Panc1 (cell line): Measurements from ENCODE around the gene OR51B5.

Experiments used
- POLR2AphosphoS5 ChIP-seq: IDR thresholded peaks from 2 replicates; pipeline ENCODE4 v1.6.1; 2012; ENCODE audit warnings: mild to moderate bottlenecking, low read depth, low read length, moderate library complexity
- TCF7L2 ChIP-seq: IDR thresholded peaks from 2 replicates; pipeline ENCODE4 v1.6.1; 2011; ENCODE audit warnings: mild to moderate bottlenecking, low read depth, low read length, inconsistent platforms
- TF ChIP-seq, protein P1 (sequence below): fragments of 450-650 bp; IDR thresholded peaks from 2 replicates; pipeline ENCODE4 v1.5.1; 2017; ENCODE audit warnings: mild to moderate bottlenecking
- TF ChIP-seq, protein P2 (sequence below), 2 experiments: IDR thresholded peaks; 2 replicates each; pipeline ENCODE4 v1.6.1; 2011 to 2012; ENCODE audit warnings: low read depth in 2 of 2, control low read depth in 1 of 2, low read length in 1 of 2, mild to moderate bottlenecking in 1 of 2, moderate library complexity in 1 of 2; ENCODE audit not compliant: insufficient read depth in 1 of 2

DNA sequence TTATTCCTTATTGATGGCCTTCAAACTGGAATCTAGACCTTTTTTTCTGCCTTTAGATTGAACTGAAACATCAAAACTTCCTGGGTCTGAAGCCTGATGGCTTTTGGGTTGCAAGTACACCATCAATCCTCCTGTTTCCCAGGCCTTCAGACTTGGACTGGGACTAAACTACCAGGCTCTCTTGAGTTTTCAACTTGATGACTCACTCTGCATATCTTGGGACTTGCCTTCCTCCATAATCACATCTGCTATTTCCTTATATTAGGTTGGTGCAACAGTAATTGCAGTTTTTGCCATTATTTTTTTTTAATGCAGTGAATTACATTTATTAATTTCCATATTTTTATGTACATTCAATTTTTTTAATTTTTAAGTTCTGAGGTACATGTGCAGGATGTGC, 7.0 kb downstream of the OR51B5 start:
- TF ChIP-seq, protein P1, sequence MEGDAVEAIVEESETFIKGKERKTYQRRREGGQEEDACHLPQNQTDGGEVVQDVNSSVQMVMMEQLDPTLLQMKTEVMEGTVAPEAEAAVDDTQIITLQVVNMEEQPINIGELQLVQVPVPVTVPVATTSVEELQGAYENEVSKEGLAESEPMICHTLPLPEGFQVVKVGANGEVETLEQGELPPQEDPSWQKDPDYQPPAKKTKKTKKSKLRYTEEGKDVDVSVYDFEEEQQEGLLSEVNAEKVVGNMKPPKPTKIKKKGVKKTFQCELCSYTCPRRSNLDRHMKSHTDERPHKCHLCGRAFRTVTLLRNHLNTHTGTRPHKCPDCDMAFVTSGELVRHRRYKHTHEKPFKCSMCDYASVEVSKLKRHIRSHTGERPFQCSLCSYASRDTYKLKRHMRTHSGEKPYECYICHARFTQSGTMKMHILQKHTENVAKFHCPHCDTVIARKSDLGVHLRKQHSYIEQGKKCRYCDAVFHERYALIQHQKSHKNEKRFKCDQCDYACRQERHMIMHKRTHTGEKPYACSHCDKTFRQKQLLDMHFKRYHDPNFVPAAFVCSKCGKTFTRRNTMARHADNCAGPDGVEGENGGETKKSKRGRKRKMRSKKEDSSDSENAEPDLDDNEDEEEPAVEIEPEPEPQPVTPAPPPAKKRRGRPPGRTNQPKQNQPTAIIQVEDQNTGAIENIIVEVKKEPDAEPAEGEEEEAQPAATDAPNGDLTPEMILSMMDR, result no peak
- TF ChIP-seq POLR2AphosphoS5, result no peak
- TF ChIP-seq, protein P2, sequence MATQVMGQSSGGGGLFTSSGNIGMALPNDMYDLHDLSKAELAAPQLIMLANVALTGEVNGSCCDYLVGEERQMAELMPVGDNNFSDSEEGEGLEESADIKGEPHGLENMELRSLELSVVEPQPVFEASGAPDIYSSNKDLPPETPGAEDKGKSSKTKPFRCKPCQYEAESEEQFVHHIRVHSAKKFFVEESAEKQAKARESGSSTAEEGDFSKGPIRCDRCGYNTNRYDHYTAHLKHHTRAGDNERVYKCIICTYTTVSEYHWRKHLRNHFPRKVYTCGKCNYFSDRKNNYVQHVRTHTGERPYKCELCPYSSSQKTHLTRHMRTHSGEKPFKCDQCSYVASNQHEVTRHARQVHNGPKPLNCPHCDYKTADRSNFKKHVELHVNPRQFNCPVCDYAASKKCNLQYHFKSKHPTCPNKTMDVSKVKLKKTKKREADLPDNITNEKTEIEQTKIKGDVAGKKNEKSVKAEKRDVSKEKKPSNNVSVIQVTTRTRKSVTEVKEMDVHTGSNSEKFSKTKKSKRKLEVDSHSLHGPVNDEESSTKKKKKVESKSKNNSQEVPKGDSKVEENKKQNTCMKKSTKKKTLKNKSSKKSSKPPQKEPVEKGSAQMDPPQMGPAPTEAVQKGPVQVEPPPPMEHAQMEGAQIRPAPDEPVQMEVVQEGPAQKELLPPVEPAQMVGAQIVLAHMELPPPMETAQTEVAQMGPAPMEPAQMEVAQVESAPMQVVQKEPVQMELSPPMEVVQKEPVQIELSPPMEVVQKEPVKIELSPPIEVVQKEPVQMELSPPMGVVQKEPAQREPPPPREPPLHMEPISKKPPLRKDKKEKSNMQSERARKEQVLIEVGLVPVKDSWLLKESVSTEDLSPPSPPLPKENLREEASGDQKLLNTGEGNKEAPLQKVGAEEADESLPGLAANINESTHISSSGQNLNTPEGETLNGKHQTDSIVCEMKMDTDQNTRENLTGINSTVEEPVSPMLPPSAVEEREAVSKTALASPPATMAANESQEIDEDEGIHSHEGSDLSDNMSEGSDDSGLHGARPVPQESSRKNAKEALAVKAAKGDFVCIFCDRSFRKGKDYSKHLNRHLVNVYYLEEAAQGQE (IDR thresholded peaks at IDR 0.05; ENCODE audit: insufficient read depth in 1 of 2, low read depth in 2 of 2, low read length in 1 of 2), result no peak
- no peak for TF ChIP-seq TCF7L2
